ENCODE data around the gene PARD6B.
"Not testable (repeated sequence)": the region's sequence is repeated elsewhere in the genome, so short reads cannot be mapped to it uniquely, and the experiment has no call there.

The PARD6B gene

GRCh38 chr20:50693001-50693400 lies 38.4 kb upstream of the PARD6B start:
- H3K36me3 ChIP-seq (ENCODE audit: control insufficient read depth, insufficient read depth, low read length) = no peaks in the 10 kb centered on the region
- DNase-seq (ENCODE audit: extremely low read depth, insufficient read length) = no peak
- TF ChIP-seq CTCF (IDR thresholded peaks at IDR 0.05; ENCODE audit: insufficient read depth, low read length, poor library complexity, severe bottlenecking) = no peak

GRCh38 chr20:50694379-50695134 lies 36.8 kb upstream of the PARD6B start:
- H3K36me3 ChIP-seq (ENCODE audit: control insufficient read depth, insufficient read depth, low read length) = no peaks in the 10 kb centered on the region
- DNase-seq (ENCODE audit: extremely low read depth, insufficient read length) = no peak
- H3K4me3 ChIP-seq (replicated peaks; ENCODE audit: low read depth, low read length) = no peak overlapping the region
- no peak for TF ChIP-seq CTCF (IDR thresholded peaks at IDR 0.05; ENCODE audit: insufficient read depth, low read length, poor library complexity, severe bottlenecking)
- peaks cover 4% of the 10 kb centered on the region for H3K27me3 ChIP-seq (replicated peaks; ENCODE audit: control insufficient read depth, insufficient read depth, low read length)

More at GRCh38 chr20:50693001-50693400, 38.4 kb upstream of the PARD6B start:
- H3K4me3 ChIP-seq (replicated peaks; ENCODE audit: low read depth, low read length) = no peak overlapping the region
- peaks cover 4% of the 10 kb centered on the region for H3K27me3 ChIP-seq (replicated peaks; ENCODE audit: control insufficient read depth, insufficient read depth, low read length)

GRCh38 chr20:50695135-50695872 lies 36.1 kb upstream of the PARD6B start:
- TF ChIP-seq CTCF (IDR thresholded peaks at IDR 0.05; ENCODE audit: insufficient read depth, low read length, poor library complexity, severe bottlenecking) = no peak
- Histone ChIP-seq H3K36me3 (ENCODE audit: control insufficient read depth, insufficient read depth, low read length) (no peaks in the 10 kb centered on the region), H3K27me3 (replicated peaks; ENCODE audit: control insufficient read depth, insufficient read depth, low read length) (peaks cover 4% of the 10 kb centered on the region), H3K4me3 (replicated peaks; ENCODE audit: low read depth, low read length) (no peak overlapping the region)
- DNase-seq (ENCODE audit: extremely low read depth, insufficient read length) = no peak

GRCh38 chr20:50698255-50698654 lies 33.1 kb upstream of the PARD6B start:
- H3K4me3 ChIP-seq (replicated peaks; ENCODE audit: low read depth, low read length); DNase-seq (ENCODE audit: extremely low read depth, insufficient read length); H3K27me3 ChIP-seq (replicated peaks; ENCODE audit: control insufficient read depth, insufficient read depth, low read length); H3K36me3 ChIP-seq (ENCODE audit: control insufficient read depth, insufficient read depth, low read length): not testable (repeated sequence)

GRCh38 chr20:50699688-50700087 lies 31.7 kb upstream of the PARD6B start:
- no peak for TF ChIP-seq CTCF (IDR thresholded peaks at IDR 0.05; ENCODE audit: insufficient read depth, low read length, poor library complexity, severe bottlenecking)
- Histone ChIP-seq H3K36me3 (ENCODE audit: control insufficient read depth, insufficient read depth, low read length) (no peaks in the 10 kb centered on the region), H3K27me3 (replicated peaks; ENCODE audit: control insufficient read depth, insufficient read depth, low read length) (no peaks in the 10 kb centered on the region; the same call in 1 of the 2 replicates), H3K4me3 (replicated peaks; ENCODE audit: low read depth, low read length) (no peak overlapping the region)
- no peak for DNase-seq (ENCODE audit: extremely low read depth, insufficient read length)

All from GM06990 (cell line).